GM19468 (cell line): ENCODE data around the gene SOD2.
"Not testable (repeated sequence)": the region's sequence is repeated elsewhere in the genome, so short reads cannot be mapped to it uniquely, and the experiment has no call there.

Source experiments
- ATAC-seq: cut with Tn5 transposase; IDR thresholded peaks from one replicate; pipeline ENCODE4 v1.9.1; 2021; ENCODE audit warnings: mild to moderate bottlenecking, moderate library complexity, moderate number of reproducible peaks; ENCODE audit not compliant: unreplicated experiment; ENCODE audit errors: extremely low read depth

The SOD2 gene

DNA sequence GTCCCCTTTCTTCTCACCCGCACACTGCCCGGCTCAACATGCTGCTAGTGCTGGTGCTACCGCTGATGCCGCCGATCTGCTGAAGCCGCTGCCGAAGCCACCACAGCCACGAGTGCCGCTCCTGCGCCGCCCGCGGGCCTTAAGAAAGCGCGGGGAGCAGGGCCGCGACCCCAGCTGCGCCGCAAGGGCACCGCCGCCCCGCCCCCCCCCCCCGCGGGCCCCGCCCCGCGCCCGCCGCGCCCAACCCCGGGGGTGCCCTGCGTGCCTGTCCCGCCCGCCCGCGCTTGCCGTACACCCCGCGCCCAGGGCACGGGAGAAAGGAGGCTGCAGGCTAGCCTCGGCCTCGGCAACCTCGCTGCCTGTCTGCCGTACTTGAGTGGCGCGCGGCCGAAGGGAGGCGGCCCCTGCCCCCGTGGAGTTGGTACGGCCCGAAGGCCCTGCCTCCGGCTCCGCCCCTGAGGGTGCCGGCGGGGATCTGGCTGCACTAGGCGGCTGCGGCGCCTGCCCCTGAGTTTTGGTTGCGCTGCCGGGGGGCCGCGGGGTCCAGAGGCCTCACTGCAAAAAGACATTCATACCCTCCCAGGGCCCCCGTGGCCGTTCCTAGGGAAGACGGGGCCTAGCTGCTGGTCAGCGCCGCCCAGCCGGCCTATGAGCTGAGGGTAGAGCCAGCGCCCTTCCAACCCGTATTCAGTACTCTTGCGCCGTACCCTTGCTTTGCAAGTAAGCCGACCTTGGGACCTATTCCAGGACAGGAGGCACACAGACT lies at the start of gene SOD2:
SOD2 (minus strand) TSS at position 114 of the 766 bp plus-strand sequence; CDS start at position 40, 74 bp downstream.
- peak; percentile 67 for ATAC-seq

- no peak for ATAC-seq
These were observed 49.1 kb upstream of the SOD2 start for GRCh38 chr6:159742165-159742564.

DNA sequence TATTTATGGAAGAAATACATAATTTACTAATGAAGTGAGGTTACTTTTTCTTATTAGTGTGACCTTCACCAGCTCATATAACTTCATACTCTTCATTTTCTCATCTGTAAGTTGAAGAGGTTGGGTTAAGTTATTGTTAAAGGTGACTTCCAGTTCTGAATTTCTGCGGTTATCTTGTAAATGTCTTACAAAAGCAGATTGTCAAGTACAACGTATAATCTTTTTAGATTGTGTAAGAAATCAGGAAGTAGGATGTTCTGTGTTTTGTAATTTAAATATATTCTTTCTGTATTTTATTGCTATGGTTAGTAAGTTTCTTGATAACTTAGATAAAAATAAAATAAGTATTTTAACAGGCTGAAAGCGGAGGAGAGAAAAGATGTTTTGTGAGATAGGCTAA lies 46.3 kb upstream of the SOD2 start:
- no peak for ATAC-seq

- no peak for ATAC-seq
These were observed 43.9 kb upstream of the SOD2 start for GRCh38 chr6:159736908-159737307.

DNA sequence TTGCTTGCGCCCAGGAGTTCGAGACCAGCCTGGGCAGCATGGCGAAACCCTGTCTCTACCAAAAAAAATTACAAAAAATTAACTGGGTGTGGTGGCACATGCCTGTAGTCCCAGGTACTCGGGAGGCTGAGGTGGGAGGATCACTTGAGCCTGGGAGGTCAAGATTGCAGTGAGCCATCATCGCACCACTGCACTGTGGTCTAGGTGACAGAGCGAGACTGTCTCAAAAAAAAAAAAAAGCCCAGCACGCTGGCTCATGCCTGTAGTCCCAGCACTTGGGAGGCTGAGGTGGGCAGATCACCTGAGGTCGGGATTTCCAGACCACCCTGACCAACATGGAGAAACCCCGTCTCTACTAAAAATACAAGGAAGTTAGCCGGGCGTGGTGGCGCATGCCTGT lies 40.4 kb upstream of the SOD2 start:
- not testable (repeated sequence) for ATAC-seq

- ATAC-seq: not testable (repeated sequence)
These were observed 39.5 kb upstream of the SOD2 start for GRCh38 chr6:159732550-159732949.

- ATAC-seq: no peak
These were observed 37.3 kb upstream of the SOD2 start for GRCh38 chr6:159730332-159730676.

GRCh38 chr6:159729598-159730331 lies 36.7 kb upstream of the SOD2 start:
- no peak for ATAC-seq

DNA sequence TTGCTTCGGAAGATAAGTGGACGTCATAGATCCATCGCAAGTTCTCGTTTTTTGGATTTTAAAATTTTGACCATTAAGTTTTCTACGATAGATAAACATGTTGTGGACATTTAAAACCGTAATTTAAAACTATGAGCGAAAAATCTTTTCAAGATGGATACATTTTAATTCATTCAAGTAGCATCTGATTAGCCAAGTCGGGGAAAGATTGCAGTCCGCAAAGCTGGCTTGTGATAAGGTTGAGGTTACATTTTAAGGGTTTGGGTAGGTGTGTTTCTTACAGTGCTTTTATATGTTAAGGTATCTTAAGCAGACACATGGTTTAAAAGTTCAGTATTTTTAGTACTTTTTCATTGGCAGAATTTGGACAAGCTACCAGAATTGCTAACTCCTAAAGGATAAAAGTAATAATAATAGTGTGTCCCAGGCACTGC lies 35.5 kb upstream of the SOD2 start:
- ATAC-seq: no peak

- ATAC-seq: peak; percentile 7
These were observed 34.8 kb upstream of the SOD2 start for GRCh38 chr6:159727717-159728445.

- peak; percentile 56 for ATAC-seq
These were observed 34.1 kb upstream of the SOD2 start, which contains the start of gene WTAP for GRCh38 chr6:159726918-159727716. Gene WTAP (plus strand): TSS chr6:159727506. CDS start chr6:159736266, 8,760 bp downstream.

DNA sequence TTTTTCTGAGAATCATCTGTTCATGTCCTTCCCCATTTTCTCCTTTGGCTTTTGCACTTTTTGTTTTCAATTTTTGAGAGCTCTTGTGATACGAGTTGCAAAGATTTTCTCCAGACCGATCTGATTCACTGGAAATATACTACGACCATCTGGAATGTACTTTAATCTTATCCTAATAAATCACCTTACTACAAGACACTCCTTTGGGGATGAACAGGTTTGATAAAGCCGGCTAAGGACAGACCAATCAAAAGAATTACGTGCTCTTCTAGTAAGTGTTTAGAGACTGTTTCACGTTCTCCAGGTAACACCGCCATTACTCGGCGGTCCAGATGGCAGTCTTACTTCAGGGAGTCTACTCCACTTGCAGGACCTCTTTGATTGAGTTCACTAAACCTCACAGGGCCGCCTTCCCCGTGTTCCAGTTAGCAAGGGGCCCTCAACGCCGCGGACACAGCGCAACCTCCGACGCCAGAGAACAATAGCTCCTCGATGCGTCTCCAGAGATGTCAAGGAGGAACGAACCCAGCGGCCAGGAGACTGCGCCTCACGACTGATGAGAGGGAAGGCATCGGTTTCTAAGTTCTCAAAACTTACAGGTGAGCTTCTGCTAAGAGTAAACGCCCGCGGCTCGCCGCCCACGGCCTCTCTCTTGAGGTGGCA lies 33.3 kb upstream of the SOD2 start:
- no peak for ATAC-seq

DNA sequence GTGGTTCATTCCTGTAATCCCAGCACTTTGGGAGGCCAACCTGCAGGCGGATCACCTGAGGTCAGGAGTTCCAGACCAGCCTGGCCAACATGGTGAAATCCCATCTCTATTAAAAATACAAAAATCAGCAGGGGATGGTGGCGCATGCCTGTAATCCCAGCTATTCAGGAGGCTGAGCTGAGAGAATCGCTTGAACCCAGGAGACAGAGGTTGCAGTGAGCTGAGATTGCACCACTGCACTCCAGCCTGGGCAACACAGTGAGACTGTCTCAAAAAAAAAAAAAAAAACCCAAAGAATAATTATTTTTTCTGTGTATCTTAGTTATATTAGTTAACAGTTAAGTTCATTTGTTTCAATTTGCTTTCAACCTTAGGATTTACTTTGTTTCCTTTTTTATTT lies 32.2 kb upstream of the SOD2 start:
- not testable (repeated sequence) for ATAC-seq

- ATAC-seq: no peak
These were observed 31.7 kb upstream of the SOD2 start for GRCh38 chr6:159724778-159725177.

DNA sequence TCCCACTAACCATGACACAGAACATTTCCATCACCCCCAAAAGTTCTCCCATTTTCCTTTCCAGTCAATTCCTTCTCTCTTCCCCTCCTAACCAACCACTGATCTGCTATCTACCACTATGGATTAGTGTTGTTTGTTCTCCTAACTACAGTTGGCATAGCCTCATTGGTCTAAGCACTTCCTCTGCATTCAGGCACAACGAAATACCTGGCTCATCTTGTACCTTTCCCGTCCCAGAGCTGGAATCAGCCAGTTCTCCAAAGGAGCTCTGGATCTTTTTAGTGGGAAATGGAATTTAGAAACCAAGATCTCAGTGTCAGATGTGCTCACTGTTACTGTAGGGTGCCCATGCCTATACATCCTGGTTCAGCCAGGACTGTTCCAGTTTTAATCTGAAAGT lies 30.2 kb upstream of the SOD2 start:
- no peak for ATAC-seq

- no peak for ATAC-seq
These were observed 29.6 kb upstream of the SOD2 start for GRCh38 chr6:159722655-159723054.

DNA sequence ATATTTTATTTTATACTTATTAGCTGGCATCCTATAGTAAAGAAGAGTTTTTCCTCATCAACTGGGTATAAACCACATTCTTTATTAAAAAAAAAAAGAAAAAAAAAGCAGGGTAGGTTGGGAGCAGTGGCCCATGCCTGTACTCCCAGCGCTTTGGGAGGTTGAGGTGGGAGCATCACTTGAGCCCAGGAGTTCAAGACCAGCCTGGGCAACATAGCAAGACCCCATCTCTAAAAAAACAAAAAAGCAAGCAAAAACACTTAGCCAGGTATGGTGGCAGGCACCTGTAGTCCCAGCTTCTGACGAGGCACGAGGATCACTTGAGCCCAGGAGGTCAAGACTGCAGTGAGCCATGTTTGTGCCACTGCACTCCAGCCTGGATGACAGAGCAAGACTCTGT lies 28.9 kb upstream of the SOD2 start:
- not testable (repeated sequence) for ATAC-seq

DNA sequence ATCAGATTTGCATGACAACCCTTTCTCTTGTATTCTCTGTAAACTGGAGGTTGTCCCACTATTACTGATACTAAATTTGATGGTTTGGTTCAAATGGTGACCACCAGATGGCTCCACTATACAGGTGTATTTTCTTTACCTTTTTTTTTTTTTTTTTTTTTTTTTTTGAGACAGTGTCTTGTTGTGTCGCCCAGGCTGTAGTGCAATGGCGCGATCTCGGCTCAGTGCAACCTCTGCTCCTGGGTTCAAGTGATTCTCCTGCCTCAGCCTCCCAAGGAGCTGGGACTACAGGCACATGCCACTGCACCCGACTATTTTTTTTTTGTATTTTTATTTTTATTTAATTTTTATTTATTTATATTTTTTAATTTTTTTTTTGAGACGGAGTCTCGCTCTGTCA lies 27.7 kb upstream of the SOD2 start:
- no peak for ATAC-seq

DNA sequence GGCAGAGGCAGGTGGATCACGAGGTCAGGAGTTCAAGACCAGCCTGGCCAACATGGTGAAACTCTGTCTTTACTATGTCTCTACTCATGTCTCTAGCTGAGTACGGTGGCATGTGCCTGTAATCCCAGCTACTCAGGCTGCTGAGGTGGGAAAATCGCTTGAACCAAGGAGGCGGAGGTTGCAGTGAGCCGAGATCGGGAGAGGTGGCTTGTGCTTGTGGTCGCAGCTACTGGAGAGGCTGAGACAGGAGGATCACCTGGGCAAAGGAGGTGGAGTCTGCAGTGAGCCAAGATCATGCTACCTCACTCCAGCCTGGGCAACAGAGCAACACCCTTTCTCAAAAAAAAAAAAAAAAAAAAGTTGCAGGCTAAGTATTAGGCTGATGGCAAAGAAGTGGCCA lies 26.2 kb upstream of the SOD2 start:
- ATAC-seq: no peak

DNA sequence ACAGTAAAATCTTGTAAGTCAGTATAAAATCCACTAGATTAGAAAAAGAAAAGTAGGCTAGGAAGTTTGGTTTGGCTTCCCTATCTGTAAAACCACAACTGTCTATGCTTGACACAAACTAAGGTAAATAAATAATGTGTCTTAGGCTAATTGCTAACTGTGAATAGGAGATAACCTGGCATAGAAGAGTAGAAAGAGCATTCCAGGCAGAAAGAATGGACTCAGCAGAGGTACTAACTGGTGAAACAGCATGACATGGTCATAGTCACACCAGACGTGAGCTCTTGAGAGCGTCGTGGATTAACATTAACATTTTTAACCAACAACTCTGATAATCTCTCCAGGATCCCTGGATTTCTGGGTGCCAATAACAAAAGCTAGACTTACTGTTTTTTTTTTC lies 25.6 kb upstream of the SOD2 start:
- ATAC-seq: no peak
